ENCODE results near the gene KCNAB2. TPM values are rescaled to one million over a fixed set of nuclear protein-coding genes. Genes with fewer than 3 reads are reported as not detected.
"Not testable (repeated sequence)": the region's sequence is repeated elsewhere in the genome, so short reads cannot be mapped to it uniquely, and the experiment has no call there.

The KCNAB2 gene
- total RNA-seq, 1 donor from 2014 or later, result 2.3 TPM

- DNase-seq (ENCODE audit: low read depth), result no peak
Observed at GRCh38 chr1:6054596-6054995, 8.9 kb downstream of the KCNAB2 start.

DNA sequence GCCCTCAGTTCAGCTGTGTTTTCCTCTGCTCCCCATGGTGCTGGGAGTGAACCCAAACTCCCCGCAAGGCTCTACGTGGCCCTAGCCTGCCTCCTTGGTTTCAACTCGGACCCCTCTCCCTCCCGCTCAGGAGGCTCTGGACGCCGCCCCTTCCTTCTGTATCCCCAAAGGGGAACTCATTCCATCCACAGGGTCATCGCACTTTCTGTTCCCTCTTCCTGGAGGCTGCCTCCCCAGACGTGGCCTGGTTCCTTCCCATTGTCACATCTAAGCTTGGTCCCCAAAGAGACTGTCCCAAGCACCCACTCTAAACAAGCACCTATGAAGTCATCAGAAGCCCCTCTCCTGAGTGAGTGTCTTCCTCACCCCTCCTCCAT is 10.9 kb downstream of the KCNAB2 start:
- DNase-seq (ENCODE audit: low read depth), result no peak

DNA sequence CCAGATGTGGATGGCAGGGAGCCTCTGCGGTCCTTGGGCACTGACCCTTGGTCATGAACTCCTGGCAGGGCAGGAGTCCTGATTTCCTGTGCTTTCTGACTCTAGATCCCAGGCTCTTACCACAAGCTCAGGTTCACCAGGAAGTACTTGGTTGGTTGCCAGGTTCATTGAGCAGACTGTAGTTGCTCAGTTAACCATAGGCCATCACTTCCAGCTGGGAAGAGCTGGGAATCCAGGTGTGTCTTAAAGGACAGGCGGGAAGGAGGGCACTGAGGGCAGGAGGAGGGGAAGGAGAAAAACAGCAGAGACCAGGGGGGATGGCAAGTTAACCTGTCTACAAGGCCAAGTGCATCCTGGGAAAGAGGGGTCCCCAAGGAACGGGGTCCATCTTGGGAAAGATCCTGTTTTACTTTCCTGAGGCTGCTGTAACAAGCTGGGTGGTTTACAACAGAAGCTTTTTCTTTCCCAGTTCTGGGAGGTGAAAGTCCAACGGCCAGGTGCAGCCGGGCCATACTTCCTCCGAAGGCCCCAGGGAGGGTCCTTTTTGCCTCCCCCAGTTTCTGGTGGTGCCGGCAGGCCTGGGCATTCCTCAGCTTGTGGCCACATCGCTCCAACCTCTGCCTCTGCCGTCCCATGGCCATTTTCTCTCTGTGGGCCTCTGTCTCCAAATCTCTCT is 11.6 kb downstream of the KCNAB2 start:
- DNase-seq (ENCODE audit: low read depth), result peak; percentile 3

DNA sequence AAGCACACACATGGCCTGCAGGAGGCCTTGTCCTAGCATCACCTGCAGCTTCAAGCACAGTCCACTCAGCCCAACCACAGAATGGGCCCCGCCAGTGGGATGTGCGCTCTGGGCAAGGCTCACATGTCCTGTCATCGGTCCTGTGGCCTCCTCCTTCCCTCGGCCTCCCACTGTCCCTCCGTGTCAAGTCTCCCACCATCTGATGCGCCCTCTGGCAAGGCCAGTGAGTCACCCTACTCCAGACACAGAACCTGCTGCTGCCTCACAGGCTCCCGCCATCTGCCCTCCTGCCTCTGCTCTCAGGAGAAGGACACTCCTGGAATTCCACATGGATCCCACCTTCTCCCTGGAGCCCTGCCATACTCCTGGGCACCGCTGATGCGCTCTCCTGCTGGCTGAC is 14.2 kb downstream of the KCNAB2 start:
- DNase-seq (ENCODE audit: low read depth), result no peak

GRCh38 chr1:6062670-6063069 is 17.0 kb downstream of the KCNAB2 start:
- DNase-seq (ENCODE audit: low read depth), result no peak

- not testable (repeated sequence) for DNase-seq (ENCODE audit: low read depth)
Observed at GRCh38 chr1:6063532-6064053, 17.9 kb downstream of the KCNAB2 start.

- no peak for DNase-seq (ENCODE audit: low read depth)
Observed at GRCh38 chr1:6065093-6065858, 19.6 kb downstream of the KCNAB2 start.

- DNase-seq (ENCODE audit: low read depth), result no peak
Observed at GRCh38 chr1:6066680-6067079, 21.0 kb downstream of the KCNAB2 start.

DNA sequence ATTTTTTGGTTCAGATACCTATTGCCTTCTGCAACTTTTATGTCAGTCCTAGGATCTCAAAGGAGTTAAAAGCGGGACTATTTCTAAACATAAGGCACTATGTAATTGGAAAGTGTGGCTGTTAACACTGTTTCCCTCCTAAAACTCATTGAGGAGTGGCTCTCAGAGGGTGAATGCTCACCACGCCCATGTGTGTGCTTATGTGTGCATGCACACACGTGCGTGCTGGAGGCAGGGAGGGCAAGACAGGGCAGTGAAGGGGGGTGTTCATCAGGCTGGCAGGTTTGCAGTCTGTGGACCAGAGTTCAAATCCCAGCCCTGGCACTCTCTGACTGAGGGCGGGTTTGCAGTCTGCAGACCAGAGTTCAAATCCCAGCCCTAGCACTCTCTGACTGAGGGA is 22.4 kb downstream of the KCNAB2 start:
- no peak for DNase-seq (ENCODE audit: low read depth)

DNA sequence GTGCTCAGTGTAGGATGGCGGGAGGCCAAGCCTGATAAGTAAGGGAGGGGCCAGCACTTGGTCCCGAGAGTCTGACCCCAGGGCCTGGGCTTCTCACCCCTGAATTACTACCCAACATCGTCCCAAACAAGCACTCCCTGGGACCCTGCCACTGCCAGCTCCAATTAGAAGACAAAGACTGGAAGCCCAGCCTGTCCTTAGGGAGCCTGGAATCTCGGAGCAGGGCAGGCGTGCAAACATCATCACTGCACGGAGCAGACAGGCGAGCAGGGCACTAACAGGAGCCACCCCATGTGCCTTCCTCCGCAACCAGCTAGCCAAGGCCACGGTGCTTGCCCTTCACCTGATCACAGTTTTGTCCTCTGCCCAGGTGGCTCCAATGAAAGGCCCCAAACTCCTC is 23.2 kb downstream of the KCNAB2 start:
- no peak for DNase-seq (ENCODE audit: low read depth)

GRCh38 chr1:6069573-6069972 is 23.9 kb downstream of the KCNAB2 start:
- no peak for DNase-seq (ENCODE audit: low read depth)

DNA sequence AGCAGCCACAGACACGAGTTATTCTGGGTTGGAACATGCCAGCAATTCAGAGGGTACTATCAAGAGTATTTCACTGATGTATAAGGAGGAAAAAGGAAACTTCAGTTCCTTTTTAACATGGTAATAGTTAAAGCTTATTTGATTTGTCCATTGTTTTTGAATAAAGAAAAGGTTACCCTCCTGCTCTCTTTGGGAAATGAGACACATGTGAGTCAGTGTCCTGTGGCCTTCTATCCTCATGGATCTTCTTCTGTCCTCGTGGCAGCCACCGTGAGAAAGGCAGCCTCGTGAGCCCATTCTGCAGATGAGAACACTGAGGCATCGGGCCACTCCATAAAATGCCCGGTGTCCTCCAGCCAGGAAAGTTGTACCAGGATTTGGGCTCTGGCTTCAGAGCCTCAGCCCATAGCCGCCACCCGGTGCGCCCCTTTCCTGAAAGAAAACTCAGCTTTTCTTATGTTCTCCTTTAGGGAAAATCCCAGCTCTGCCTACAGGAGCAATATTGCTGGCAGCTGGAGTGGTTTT is 24.8 kb downstream of the KCNAB2 start:
- DNase-seq (ENCODE audit: low read depth), result no peak

GRCh38 chr1:6071219-6071618 is 25.5 kb downstream of the KCNAB2 start:
- DNase-seq (ENCODE audit: low read depth), result no peak

- no peak for DNase-seq (ENCODE audit: low read depth)
Observed at GRCh38 chr1:6072774-6073479, 27.2 kb downstream of the KCNAB2 start.

DNA sequence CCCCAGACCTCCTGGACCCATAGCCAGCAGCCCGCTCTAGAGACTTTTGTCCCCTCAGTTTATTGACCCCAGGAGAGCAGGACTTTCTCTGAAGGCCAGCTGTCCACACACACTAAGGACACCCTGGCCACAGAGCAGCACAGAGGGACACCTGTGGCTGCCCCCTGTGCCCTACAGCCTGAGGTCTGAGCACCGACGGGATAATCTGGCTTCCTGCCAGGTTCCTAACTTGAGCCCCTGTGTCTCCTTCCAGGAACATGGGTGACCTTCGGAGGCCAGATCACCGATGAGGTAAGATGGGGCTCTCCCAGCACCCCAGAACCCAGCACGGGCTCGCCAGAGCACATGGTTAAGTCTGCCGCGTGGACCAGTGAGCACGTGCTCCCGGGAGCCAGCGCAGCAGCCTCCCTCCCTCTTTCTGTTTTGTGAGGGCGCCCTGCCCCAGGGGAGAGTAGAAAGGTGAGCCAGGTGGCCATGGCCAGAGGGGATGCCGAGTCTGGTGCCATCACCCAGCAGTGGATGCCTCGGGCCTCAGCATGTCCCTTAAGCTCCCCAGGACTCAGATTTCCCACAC is 27.9 kb downstream of the KCNAB2 start:
- no peak for DNase-seq (ENCODE audit: low read depth)

GRCh38 chr1:6074192-6074901 is 28.7 kb downstream of the KCNAB2 start:
- no peak for DNase-seq (ENCODE audit: low read depth)

DNA sequence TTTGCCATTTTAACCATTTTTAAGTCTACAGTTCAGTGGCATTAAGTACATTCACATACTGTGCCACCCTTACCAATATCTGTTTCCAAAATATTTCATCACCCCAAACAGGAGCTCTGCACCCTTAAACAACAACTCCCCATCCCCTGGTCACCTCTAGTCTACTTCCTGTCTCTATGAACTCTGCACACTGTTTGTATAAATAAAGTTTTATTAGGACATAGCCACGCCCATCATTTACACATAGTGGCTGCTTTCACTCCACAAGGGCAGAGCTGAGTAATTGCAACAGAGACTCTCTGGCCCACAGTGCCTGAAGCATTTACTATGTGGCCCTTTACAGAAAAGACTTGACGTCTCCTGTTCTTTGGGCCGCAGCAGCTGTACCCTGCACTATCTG is 30.1 kb downstream of the KCNAB2 start:
- no peak for DNase-seq (ENCODE audit: low read depth)

DNA sequence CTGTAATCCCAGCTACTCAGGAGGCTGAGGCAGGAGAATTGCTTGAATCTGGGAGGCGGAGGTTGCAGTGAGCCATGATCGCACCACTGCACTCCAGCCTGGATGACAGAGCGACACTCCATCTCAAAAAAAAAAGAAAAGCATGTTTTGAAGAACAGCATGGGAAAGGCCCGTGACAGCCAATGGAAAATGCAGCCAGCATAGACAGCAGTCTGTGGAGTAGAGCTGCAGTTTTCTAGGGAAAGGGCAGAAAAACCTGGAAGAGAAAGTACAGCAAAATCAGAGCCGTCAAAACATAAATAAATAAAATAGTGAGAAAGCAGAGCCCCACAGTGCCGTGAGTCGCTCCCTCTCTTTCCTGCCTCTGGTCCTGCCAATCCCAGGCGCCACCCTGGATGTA is 31.4 kb downstream of the KCNAB2 start:
- DNase-seq (ENCODE audit: low read depth), result not testable (repeated sequence)

- DNase-seq (ENCODE audit: low read depth), result no peak
Observed at GRCh38 chr1:6077506-6077905, 31.8 kb downstream of the KCNAB2 start.

DNA sequence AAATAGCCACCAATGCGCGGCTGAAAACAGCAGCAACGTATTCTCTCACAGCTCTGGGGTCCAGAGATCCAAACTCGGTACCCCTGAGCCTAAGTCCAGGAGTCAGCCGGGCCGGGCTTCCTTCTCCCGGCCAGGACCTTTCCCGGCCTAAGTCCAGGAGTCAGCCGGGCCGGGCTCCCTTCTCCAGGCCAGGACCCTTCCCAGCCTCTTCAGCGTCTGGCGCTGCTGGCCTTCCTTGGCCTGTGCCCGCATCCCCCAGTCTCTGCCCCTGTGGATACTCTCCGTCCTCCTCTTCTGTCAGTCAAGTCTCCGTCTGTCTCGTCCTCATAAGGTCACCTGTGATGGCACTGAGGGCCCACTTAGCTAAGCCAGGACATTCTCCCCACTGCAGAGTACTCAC is 32.2 kb downstream of the KCNAB2 start:
- DNase-seq (ENCODE audit: low read depth), result no peak

GRCh38 chr1:6080469-6080868 is 34.8 kb downstream of the KCNAB2 start:
- no peak for DNase-seq (ENCODE audit: low read depth)

Data from renal cortical epithelial cell (primary cell).